ENCODE data around the gene PDIA5.

Gene PDIA5

GRCh38 chr3:123066896-123067688, at the start of gene PDIA5:
TSS of gene PDIA5 (plus strand) at chr3:123067025. CDS start at chr3:123067165, 140 bp downstream.
- peak; percentile 45 for DNase-seq

GRCh38 chr3:123018683-123019082, 48.1 kb upstream of the PDIA5 start:
- no peak for DNase-seq

- no peak for DNase-seq
Observed at GRCh38 chr3:123019161-123019560, 47.7 kb upstream of the PDIA5 start.

GRCh38 chr3:123019591-123019990, 47.2 kb upstream of the PDIA5 start:
- DNase-seq = no peak

- no peak for DNase-seq
Observed at GRCh38 chr3:123020709-123021108, 46.1 kb upstream of the PDIA5 start.

- DNase-seq = no peak
Observed at GRCh38 chr3:123021388-123021787, 45.4 kb upstream of the PDIA5 start.

- no peak for DNase-seq
Observed at GRCh38 chr3:123021996-123022510, 44.8 kb upstream of the PDIA5 start.

- DNase-seq = no peak
Observed at GRCh38 chr3:123024056-123024455, 42.8 kb upstream of the PDIA5 start.

- DNase-seq = no peak
Observed at GRCh38 chr3:123025642-123026521, 40.9 kb upstream of the PDIA5 start.

GRCh38 chr3:123026565-123027291, 40.1 kb upstream of the PDIA5 start:
- DNase-seq = no peak

GRCh38 chr3:123027292-123028232, 39.3 kb upstream of the PDIA5 start, which contains the start of gene SEMA5B:
TSS of gene SEMA5B (minus strand) at chr3:123027763. CDS start at chr3:122961263, 66,500 bp downstream.
- DNase-seq = peak; percentile 17

- DNase-seq = peak; percentile 38
Observed at GRCh38 chr3:123028233-123028828, 38.5 kb upstream of the PDIA5 start.

GRCh38 chr3:123031051-123031450, 35.8 kb upstream of the PDIA5 start:
- DNase-seq = no peak

- DNase-seq = no peak
Observed at GRCh38 chr3:123032057-123032456, 34.8 kb upstream of the PDIA5 start.

GRCh38 chr3:123034120-123034519, 32.7 kb upstream of the PDIA5 start:
- DNase-seq = no peak

- no peak for DNase-seq
Observed at GRCh38 chr3:123034996-123035395, 31.8 kb upstream of the PDIA5 start.

GRCh38 chr3:123036352-123037014, 30.3 kb upstream of the PDIA5 start:
- DNase-seq = no peak

- no peak for DNase-seq
Observed at GRCh38 chr3:123037015-123037375, 29.8 kb upstream of the PDIA5 start.

- no peak for DNase-seq
Observed at GRCh38 chr3:123038751-123039150, 28.1 kb upstream of the PDIA5 start.

GRCh38 chr3:123039178-123039577, 27.6 kb upstream of the PDIA5 start:
- no peak for DNase-seq

- DNase-seq = no peak
Observed at GRCh38 chr3:123042413-123042812, 24.4 kb upstream of the PDIA5 start.
